ENCODE measurements around the gene PCDHA2. TPM values are rescaled to one million over a fixed set of nuclear protein-coding genes. Genes with fewer than 3 reads are reported as not detected.

Gene PCDHA2
- total and polyA plus RNA-seq, 9 donors = 0.17 to 1.6 (median 0.56) TPM

DNA sequence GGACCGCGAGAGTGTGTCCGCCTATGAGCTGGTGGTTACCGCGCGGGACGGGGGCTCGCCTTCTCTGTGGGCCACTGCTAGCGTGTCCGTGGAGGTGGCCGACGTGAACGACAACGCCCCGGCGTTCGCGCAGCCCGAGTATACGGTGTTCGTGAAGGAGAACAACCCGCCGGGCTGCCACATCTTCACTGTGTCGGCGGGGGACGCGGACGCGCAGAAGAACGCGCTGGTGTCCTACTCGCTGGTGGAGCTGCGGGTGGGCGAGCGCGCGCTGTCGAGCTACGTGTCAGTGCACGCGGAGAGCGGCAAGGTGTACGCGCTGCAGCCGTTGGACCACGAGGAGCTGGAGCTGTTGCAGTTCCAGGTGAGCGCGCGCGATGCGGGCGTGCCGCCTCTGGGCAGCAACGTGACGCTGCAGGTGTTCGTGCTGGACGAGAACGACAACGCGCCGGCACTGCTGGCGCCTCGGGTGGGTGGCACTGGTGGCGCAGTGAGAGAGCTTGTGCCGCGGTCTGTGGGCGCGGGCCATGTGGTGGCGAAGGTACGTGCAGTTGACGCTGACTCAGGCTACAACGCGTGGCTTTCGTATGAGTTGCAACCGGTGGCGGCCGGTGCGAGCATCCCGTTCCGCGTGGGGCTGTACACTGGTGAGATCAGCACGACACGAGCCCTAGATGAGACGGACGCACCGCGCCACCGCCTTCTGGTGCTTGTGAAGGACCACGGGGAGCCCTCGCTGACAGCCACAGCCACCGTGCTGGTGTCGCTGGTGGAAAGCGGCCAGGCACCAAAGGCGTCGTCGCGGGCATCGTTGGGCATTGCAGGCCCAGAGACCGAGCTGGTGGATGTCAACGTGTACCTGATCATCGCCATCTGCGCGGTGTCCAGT is 41.2 kb downstream of the PCDHA2 start:
- DNase-seq = no peak
- intact Hi-C loops (cut with DNase I) = no loop called here
- no peaks in the 10 kb centered on the region for H3K4me1 ChIP-seq (ENCODE audit: insufficient read depth)
- no peaks in the 10 kb centered on the region for H3K36me3 ChIP-seq
- WGBS, 3 donors = 34 to 55% (median 49%) methylated on average over 89 to 103 of the region's 103 CpGs
- H3K27me3 ChIP-seq = no peaks in the 10 kb centered on the region
- H3K9me3 ChIP-seq = peaks cover 0 to 14% of the 10 kb centered on the region in 2 donors
- TF ChIP-seq EP300 (IDR thresholded peaks at IDR 0.05) (no peak), CTCF (IDR thresholded peaks at IDR 0.05) (no peak), POLR2A (IDR thresholded peaks at IDR 0.05) (no peak)
- no peak overlapping the region for H3K27ac ChIP-seq
- no peak overlapping the region for H3K4me3 ChIP-seq

DNA sequence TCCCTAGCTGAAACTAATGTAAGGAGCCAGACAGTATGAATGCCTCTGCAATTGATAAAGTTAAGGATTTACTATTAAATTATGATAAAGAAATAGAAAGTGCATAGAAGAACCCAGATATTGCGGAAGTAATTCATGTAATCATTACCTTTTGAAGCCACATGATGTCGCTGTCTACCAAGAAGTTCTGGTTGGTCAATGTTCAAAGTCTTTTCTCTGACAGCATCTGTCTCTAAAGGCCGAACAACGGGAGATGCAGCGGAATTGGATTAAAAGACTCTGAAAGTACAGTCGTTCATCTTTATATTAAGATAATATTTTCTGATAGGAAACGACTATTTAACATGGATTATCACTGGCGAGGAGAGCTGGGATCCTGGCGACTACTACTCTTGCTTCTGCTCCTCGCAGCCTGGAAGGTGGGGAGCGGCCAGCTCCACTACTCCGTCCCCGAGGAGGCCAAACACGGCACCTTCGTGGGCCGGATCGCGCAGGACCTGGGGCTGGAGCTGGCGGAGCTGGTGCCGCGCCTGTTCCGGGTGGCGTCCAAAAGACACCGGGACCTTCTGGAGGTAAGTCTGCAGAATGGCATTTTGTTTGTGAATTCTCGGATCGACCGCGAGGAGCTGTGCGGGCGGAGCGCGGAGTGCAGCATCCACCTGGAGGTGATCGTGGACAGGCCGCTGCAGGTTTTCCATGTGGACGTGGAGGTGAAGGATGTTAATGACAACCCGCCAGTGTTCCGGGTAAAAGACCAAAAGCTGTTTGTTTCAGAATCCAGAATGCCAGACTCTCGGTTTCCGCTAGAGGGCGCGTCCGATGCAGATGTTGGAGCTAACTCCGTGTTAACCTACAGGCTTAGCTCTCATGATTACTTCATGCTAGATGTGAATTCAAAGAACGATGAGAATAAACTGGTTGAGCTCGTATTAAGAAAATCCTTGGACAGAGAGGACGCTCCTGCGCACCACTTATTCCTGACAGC is 46.6 kb downstream of the PCDHA2 start, which contains the start of gene PCDHA8:
Gene PCDHA8 (plus strand): TSS at position 210 of the 985 bp plus-strand sequence. CDS start 135 bp downstream, at position 345.
- H3K27me3 ChIP-seq = no peaks in the 10 kb centered on the region
- H3K27ac ChIP-seq = no peak within 1 kb of the TSS
- TF ChIP-seq POLR2A (IDR thresholded peaks at IDR 0.05) (no peak), CTCF (IDR thresholded peaks at IDR 0.05) (no peak), EP300 (IDR thresholded peaks at IDR 0.05) (no peak)
- intact Hi-C loops (cut with DNase I) = no loop called here
- WGBS, 3 donors = 14 to 29% (median 26%) methylated on average over 39 to 47 of the region's 47 CpGs
- peaks cover 0 to under 1% of the 10 kb centered on the region in 2 donors for H3K9me3 ChIP-seq
- peak in 1 of 5 donors; percentile 34 for DNase-seq
- H3K4me1 ChIP-seq (ENCODE audit: insufficient read depth) = no peaks in the 10 kb centered on the region
- H3K4me3 ChIP-seq = no peak within 1 kb of the TSS
- no peaks in the 10 kb centered on the region for H3K36me3 ChIP-seq

DNA sequence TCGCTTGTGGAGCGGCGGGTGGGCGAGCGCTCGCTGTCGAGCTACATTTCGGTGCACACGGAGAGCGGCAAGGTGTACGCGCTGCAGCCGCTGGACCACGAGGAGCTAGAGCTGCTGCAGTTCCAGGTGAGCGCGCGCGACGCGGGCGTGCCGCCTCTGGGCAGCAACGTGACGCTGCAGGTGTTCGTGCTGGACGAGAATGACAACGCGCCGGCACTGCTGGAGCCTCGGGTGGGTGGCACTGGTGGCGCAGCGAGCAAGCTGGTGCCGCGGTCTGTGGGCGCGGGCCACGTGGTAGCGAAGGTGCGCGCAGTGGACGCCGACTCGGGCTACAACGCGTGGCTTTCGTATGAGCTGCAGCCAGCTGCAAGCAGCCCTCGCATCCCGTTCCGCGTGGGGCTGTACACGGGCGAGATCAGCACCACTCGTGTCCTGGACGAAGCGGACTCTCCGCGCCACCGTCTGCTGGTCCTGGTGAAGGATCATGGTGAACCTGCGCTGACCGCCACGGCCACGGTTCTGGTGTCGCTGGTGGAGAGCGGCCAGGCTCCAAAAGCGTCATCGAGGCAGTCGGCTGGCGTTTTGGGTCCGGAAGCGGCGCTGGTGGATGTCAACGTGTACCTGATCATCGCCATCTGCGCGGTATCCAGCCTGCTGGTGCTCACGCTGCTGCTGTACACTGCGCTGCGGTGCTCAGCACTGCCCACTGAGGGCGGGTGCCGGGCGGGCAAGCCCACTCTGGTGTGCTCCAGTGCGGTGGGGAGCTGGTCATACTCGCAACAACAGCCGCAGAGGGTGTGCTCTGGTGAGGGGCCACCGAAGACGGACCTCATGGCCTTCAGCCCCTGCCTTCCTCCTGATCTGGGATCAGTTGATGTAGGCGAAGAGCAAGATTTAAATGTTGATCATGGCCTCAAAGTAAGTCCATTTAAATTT is 48.4 kb downstream of the PCDHA2 start:
- Histone ChIP-seq H3K4me1 (ENCODE audit: insufficient read depth) (no peaks in the 10 kb centered on the region), H3K27me3 (no peaks in the 10 kb centered on the region), H3K27ac (no peak overlapping the region), H3K9me3 (no peaks in the 10 kb centered on the region), H3K36me3 (no peaks in the 10 kb centered on the region), H3K4me3 (no peak overlapping the region)
- no peak for TF ChIP-seq POLR2A (IDR thresholded peaks at IDR 0.05)
- no peak for TF ChIP-seq EP300 (IDR thresholded peaks at IDR 0.05)
- no peak for TF ChIP-seq CTCF (IDR thresholded peaks at IDR 0.05)
- WGBS, 3 donors = 51 to 57% methylated on average over 60 to 87 of the region's 87 CpGs; no CpG with 5 or more reads in 1 of the 3 donors
- intact Hi-C loops (cut with DNase I) = no loop called here
- no peak for DNase-seq

Other genes starting within 250 kb of the PCDHA2 start
- gene EIF4EBP3, start 247.2 kb upstream of the PCDHA2 start, total RNA-seq = 10 to 100 TPM in 6 of 7 donors, 1 to 10 TPM in 1; 8.6 to 23.6 (median 17.8) TPM
- 10 to 100 TPM; 16.0 to 30.2 TPM for gene EIF4EBP3, start 247.2 kb upstream of the PCDHA2 start, polyA plus RNA-seq
- 10 to 100 TPM; 11.7 to 34.4 (median 20.1) TPM for gene SRA1, start 237.4 kb upstream of the PCDHA2 start, total RNA-seq
- 10 to 100 TPM; 16.9 to 33.2 TPM for gene SRA1, start 237.4 kb upstream of the PCDHA2 start, polyA plus RNA-seq
- 10 to 100 TPM; 33.0 to 47.6 (median 39.5) TPM for gene APBB3, start 230.3 kb upstream of the PCDHA2 start, total RNA-seq
- 10 to 100 TPM; 13.1 to 36.1 TPM for gene APBB3, start 230.3 kb upstream of the PCDHA2 start, polyA plus RNA-seq
- 10 to 100 TPM; 22.3 to 65.7 (median 47.1) TPM for gene SLC35A4, start 230.0 kb upstream of the PCDHA2 start, total RNA-seq
- 10 to 100 TPM; 27.1 to 80.2 TPM for gene SLC35A4, start 230.0 kb upstream of the PCDHA2 start, polyA plus RNA-seq
- 10 to 100 TPM; 26.5 to 96.0 (median 48.6) TPM for gene CD14, start 161.7 kb upstream of the PCDHA2 start, total RNA-seq
- 10 to 100 TPM in 1 of 2 donors, 1 to 10 TPM in 1; 8.7 to 37.7 TPM for gene CD14, start 161.7 kb upstream of the PCDHA2 start, polyA plus RNA-seq
- 10 to 100 TPM; 12.2 to 62.8 (median 14.9) TPM for gene TMCO6, start 155.4 kb upstream of the PCDHA2 start, total RNA-seq
- gene TMCO6, start 155.4 kb upstream of the PCDHA2 start, polyA plus RNA-seq = 10 to 100 TPM in 1 of 2 donors, 1 to 10 TPM in 1; 8.0 to 33.2 TPM
- 100 to 1,000 TPM in 1 of 7 donors, 10 to 100 TPM in 6; 44.6 to 107 (median 46.9) TPM for gene NDUFA2, start 147.2 kb upstream of the PCDHA2 start, total RNA-seq
- 100 to 1,000 TPM in 1 of 2 donors, 10 to 100 TPM in 1; 42.6 to 123 TPM for gene NDUFA2, start 147.2 kb upstream of the PCDHA2 start, polyA plus RNA-seq
- gene IK, start 147.0 kb upstream of the PCDHA2 start, total RNA-seq = 100 to 1,000 TPM in 1 of 7 donors, 10 to 100 TPM in 6; 70.9 to 112 (median 78.0) TPM
- gene IK, start 147.0 kb upstream of the PCDHA2 start, polyA plus RNA-seq = 100 to 1,000 TPM in 1 of 2 donors, 10 to 100 TPM in 1; 99.8 to 184 TPM
- gene WDR55, start 129.9 kb upstream of the PCDHA2 start, total RNA-seq = 10 to 100 TPM in 6 of 7 donors, 1 to 10 TPM in 1; 9.1 to 16.6 (median 13.7) TPM
- 10 to 100 TPM in 1 of 2 donors, 1 to 10 TPM in 1; 9.9 to 12.3 TPM for gene WDR55, start 129.9 kb upstream of the PCDHA2 start, polyA plus RNA-seq
- 1 to 10 TPM in 2 of 7 donors, under 1 TPM in 5; 0.30 to 1.2 (median 0.69) TPM for gene DND1, start 121.3 kb upstream of the PCDHA2 start, total RNA-seq
- gene DND1, start 121.3 kb upstream of the PCDHA2 start, polyA plus RNA-seq = under 1 TPM in 1 of 2 donors, not detected in 1; 0.98 TPM
- gene HARS1, start 103.5 kb upstream of the PCDHA2 start, total RNA-seq = 10 to 100 TPM; 26.8 to 48.2 (median 41.7) TPM
- gene HARS1, start 103.5 kb upstream of the PCDHA2 start, polyA plus RNA-seq = 10 to 100 TPM; 38.9 to 68.6 TPM
- gene HARS2, start 103.4 kb upstream of the PCDHA2 start, total RNA-seq = 10 to 100 TPM; 15.2 to 25.2 (median 21.6) TPM
- 10 to 100 TPM; 20.9 to 27.5 TPM for gene HARS2, start 103.4 kb upstream of the PCDHA2 start, polyA plus RNA-seq
- gene ZMAT2, start 94.4 kb upstream of the PCDHA2 start, total RNA-seq = 10 to 100 TPM; 22.9 to 46.1 (median 40.2) TPM
- gene ZMAT2, start 94.4 kb upstream of the PCDHA2 start, polyA plus RNA-seq = 100 to 1,000 TPM in 1 of 2 donors, 10 to 100 TPM in 1; 59.3 to 126 TPM
- gene PCDHA1, start 8.7 kb upstream of the PCDHA2 start, total RNA-seq = under 1 TPM in 1 of 7 donors, not detected in 6; 0.05 TPM
- not detected for gene PCDHA1, start 8.7 kb upstream of the PCDHA2 start, polyA plus RNA-seq
- 1 to 10 TPM in 6 of 7 donors, under 1 TPM in 1; 0.65 to 2.7 (median 1.4) TPM for gene PCDHA3, start 6.2 kb downstream of the PCDHA2 start, total RNA-seq
- gene PCDHA3, start 6.2 kb downstream of the PCDHA2 start, polyA plus RNA-seq = 1 to 10 TPM in 1 of 2 donors, under 1 TPM in 1; 0.45 to 1.1 TPM
- gene PCDHA4, start 12.2 kb downstream of the PCDHA2 start, total RNA-seq = 1 to 10 TPM in 3 of 7 donors, under 1 TPM in 4; 0.76 to 2.7 (median 1.00) TPM
- gene PCDHA4, start 12.2 kb downstream of the PCDHA2 start, polyA plus RNA-seq = under 1 TPM; 0.18 to 0.42 TPM
- 1 to 10 TPM in 1 of 7 donors, under 1 TPM in 6; 0.11 to 1.4 (median 0.54) TPM for gene PCDHA5, start 26.8 kb downstream of the PCDHA2 start, total RNA-seq
- under 1 TPM; 0.07 to 0.08 TPM for gene PCDHA5, start 26.8 kb downstream of the PCDHA2 start, polyA plus RNA-seq
- gene PCDHA6, start 33.1 kb downstream of the PCDHA2 start, total RNA-seq = 1 to 10 TPM in 3 of 7 donors, under 1 TPM in 4; 0.32 to 1.7 (median 0.97) TPM
- under 1 TPM; 0.18 to 0.33 TPM for gene PCDHA6, start 33.1 kb downstream of the PCDHA2 start, polyA plus RNA-seq
- gene PCDHA7, start 39.4 kb downstream of the PCDHA2 start, total RNA-seq = 1 to 10 TPM in 1 of 7 donors, under 1 TPM in 6; 0.35 to 1.4 (median 0.65) TPM
- gene PCDHA7, start 39.4 kb downstream of the PCDHA2 start, polyA plus RNA-seq = under 1 TPM; 0.25 to 0.35 TPM
- under 1 TPM; 0.23 to 0.72 (median 0.43) TPM for gene PCDHA8, start 46.3 kb downstream of the PCDHA2 start, total RNA-seq
- gene PCDHA8, start 46.3 kb downstream of the PCDHA2 start, polyA plus RNA-seq = under 1 TPM in 1 of 2 donors, not detected in 1; 0.02 TPM
- gene PCDHA9, start 53.5 kb downstream of the PCDHA2 start, total RNA-seq = under 1 TPM; 0.34 to 0.60 (median 0.50) TPM
- gene PCDHA9, start 53.5 kb downstream of the PCDHA2 start, polyA plus RNA-seq = under 1 TPM in 1 of 2 donors, not detected in 1; 0.05 TPM
- gene PCDHA10, start 61.0 kb downstream of the PCDHA2 start, total RNA-seq = 1 to 10 TPM; 1.0 to 4.0 (median 1.5) TPM
- gene PCDHA10, start 61.0 kb downstream of the PCDHA2 start, polyA plus RNA-seq = 1 to 10 TPM in 1 of 2 donors, under 1 TPM in 1; 0.06 to 1.9 TPM
- under 1 TPM; 0.23 to 0.79 (median 0.53) TPM for gene PCDHA11, start 74.1 kb downstream of the PCDHA2 start, total RNA-seq
- under 1 TPM; 0.04 to 0.08 TPM for gene PCDHA11, start 74.1 kb downstream of the PCDHA2 start, polyA plus RNA-seq
- gene PCDHA12, start 80.5 kb downstream of the PCDHA2 start, total RNA-seq = 1 to 10 TPM in 2 of 7 donors, under 1 TPM in 5; 0.27 to 1.3 (median 0.56) TPM
- under 1 TPM; 0.04 to 0.20 TPM for gene PCDHA12, start 80.5 kb downstream of the PCDHA2 start, polyA plus RNA-seq
- under 1 TPM in 6 of 7 donors, not detected in 1; 0.32 to 0.92 (median 0.47) TPM for gene PCDHA13, start 87.3 kb downstream of the PCDHA2 start, total RNA-seq
- under 1 TPM; 0.01 to 0.17 TPM for gene PCDHA13, start 87.3 kb downstream of the PCDHA2 start, polyA plus RNA-seq
- gene PCDHAC1, start 131.4 kb downstream of the PCDHA2 start, total RNA-seq = under 1 TPM; 0.40 to 0.82 (median 0.57) TPM
- gene PCDHAC1, start 131.4 kb downstream of the PCDHA2 start, polyA plus RNA-seq = under 1 TPM; 0.04 to 0.15 TPM
- gene PCDHAC2, start 171.6 kb downstream of the PCDHA2 start, total RNA-seq = 1 to 10 TPM in 2 of 7 donors, under 1 TPM in 5; 0.15 to 2.1 (median 0.72) TPM
- gene PCDHAC2, start 171.6 kb downstream of the PCDHA2 start, polyA plus RNA-seq = 1 to 10 TPM in 1 of 2 donors, under 1 TPM in 1; 0.06 to 1.4 TPM